HEK293 (cell line): ENCODE measurements around the gene RNF212.

Source experiments
- CTCF ChIA-PET: fragments of 350-600 bp; formaldehyde crosslinking; extraction: SDS; loops from one replicate; lab custom pipeline; 2021; ENCODE audit warnings: antibody characterized with exemption; lab: Yijun Ruan, JAX
- POLR2A ChIA-PET: fragments of 300-600 bp; formaldehyde crosslinking; extraction: SDS; loops from one replicate; lab custom pipeline; 2020; ENCODE audit warnings: antibody characterized with exemption, inconsistent platforms; lab: Yijun Ruan, JAX
- H3K27ac ChIP-seq: fragments of 200-500 bp; sonication (Bioruptor generic); 2 replicates; pipeline ENCODE4 v1.5.1; 2014; ENCODE audit warnings: low read depth, low read length, control low read depth, inconsistent platforms; ENCODE audit errors: extremely low read depth
- H3K36me3 ChIP-seq, 2 experiments: fragments of 200-500 bp in 1 of 2; sonication (Bioruptor generic) in 1 of 2; 1 replicate in 1 of 2; 2 replicates in 1 of 2; pipeline ENCODE4 v1.5.1; 2014 to 2017; ENCODE audit warnings: inconsistent platforms in 2 of 2, low read length in 2 of 2; ENCODE audit not compliant: control insufficient read depth in 2 of 2, insufficient read depth in 1 of 2
- H3K4me1 ChIP-seq: fragments of 200-500 bp; sonication (Bioruptor generic); 2 replicates; pipeline ENCODE4 v1.5.1; 2014; ENCODE audit warnings: mild to moderate bottlenecking, low read length, inconsistent platforms; ENCODE audit not compliant: control insufficient read depth, insufficient read depth
- H3K4me3 ChIP-seq: 2 replicates; pipeline ENCODE4 v1.5.1; 2011; ENCODE audit warnings: low read depth, mild to moderate bottlenecking, control low read depth, low read length, moderate library complexity
- H3K9me3 ChIP-seq: fragments of 200-500 bp; sonication (Bioruptor generic); 2 replicates; pipeline ENCODE4 v1.5.1; 2014; ENCODE audit warnings: low read depth, low read length, inconsistent platforms; ENCODE audit not compliant: control insufficient read depth, insufficient read depth
- HOXA7 ChIP-seq: sonication (generic); formaldehyde crosslinking; IDR thresholded peaks from 2 replicates; pipeline ENCODE4 v1.8.1; 2022; ENCODE audit warnings: missing genetic modification reagents, borderline replicate concordance
- IKZF3 ChIP-seq: fragments of 450-650 bp; IDR thresholded peaks from 2 replicates; pipeline ENCODE4 v1.5.0; 2018; ENCODE audit warnings: missing biosample characterization, mild to moderate bottlenecking, missing genetic modification characterization, moderate library complexity
- KLF1 ChIP-seq: fragments of 450-650 bp; formaldehyde crosslinking; IDR thresholded peaks from 2 replicates; pipeline ENCODE4 v1.5.1; 2016; ENCODE audit warnings: missing biosample characterization, missing genetic modification characterization
- RBAK ChIP-seq: fragments of 450-650 bp; formaldehyde crosslinking; IDR thresholded peaks from 2 replicates; pipeline ENCODE4 v1.5.1; 2016; ENCODE audit warnings: missing biosample characterization, missing genetic modification characterization
- SP2 ChIP-seq: fragments of 450-650 bp; formaldehyde crosslinking; IDR thresholded peaks from 2 replicates; pipeline ENCODE4 v1.5.1; 2016; ENCODE audit warnings: missing biosample characterization, missing genetic modification characterization
- SP7 ChIP-seq: fragments of 450-650 bp; formaldehyde crosslinking; IDR thresholded peaks from 2 replicates; pipeline ENCODE4 v1.5.1; 2016; ENCODE audit warnings: missing biosample characterization, missing genetic modification characterization
- ZFP41 ChIP-seq: fragments of 450-650 bp; formaldehyde crosslinking; IDR thresholded peaks from 2 replicates; pipeline ENCODE4 v1.5.1; 2016; ENCODE audit warnings: missing biosample characterization, missing genetic modification characterization, borderline replicate concordance
- ZNF169 ChIP-seq: fragments of 450-650 bp; formaldehyde crosslinking; IDR thresholded peaks from 2 replicates; pipeline ENCODE4 v1.5.1; 2016; ENCODE audit warnings: missing biosample characterization, missing genetic modification characterization
- ZNF174 ChIP-seq: fragments of 450-650 bp; formaldehyde crosslinking; IDR thresholded peaks from 2 replicates; pipeline ENCODE4 v1.5.0; 2017; ENCODE audit warnings: missing biosample characterization, mild to moderate bottlenecking, missing genetic modification characterization
- ZNF184 ChIP-seq: fragments of 450-650 bp; IDR thresholded peaks from 2 replicates; pipeline ENCODE4 v1.5.1; 2018; ENCODE audit warnings: missing biosample characterization, mild to moderate bottlenecking, missing genetic modification characterization
- ZNF248 ChIP-seq: fragments of 450-650 bp; formaldehyde crosslinking; IDR thresholded peaks from 2 replicates; pipeline ENCODE4 v1.5.1; 2017; ENCODE audit warnings: missing biosample characterization, missing genetic modification characterization
- ZNF292 ChIP-seq: fragments of 450-650 bp; formaldehyde crosslinking; IDR thresholded peaks from 2 replicates; pipeline ENCODE4 v1.5.1; 2016; ENCODE audit warnings: low read depth, missing biosample characterization, missing genetic modification characterization, borderline replicate concordance
- ZNF311 ChIP-seq: fragments of 450-650 bp; formaldehyde crosslinking; IDR thresholded peaks from 2 replicates; pipeline ENCODE4 v1.5.1; 2017; ENCODE audit warnings: missing biosample characterization, missing genetic modification characterization, borderline replicate concordance
- ZNF426 ChIP-seq: fragments of 450-650 bp; formaldehyde crosslinking; IDR thresholded peaks from 2 replicates; pipeline ENCODE4 v1.5.1; 2017; ENCODE audit warnings: missing biosample characterization, missing genetic modification characterization, mild to moderate bottlenecking, inconsistent platforms, moderate library complexity
- ZNF514 ChIP-seq: fragments of 450-650 bp; formaldehyde crosslinking; IDR thresholded peaks from 2 replicates; pipeline ENCODE4 v1.5.1; 2016; ENCODE audit warnings: missing biosample characterization, missing genetic modification characterization
- ZNF544 ChIP-seq: fragments of 450-650 bp; formaldehyde crosslinking; IDR thresholded peaks from 2 replicates; pipeline ENCODE4 v1.5.0; 2017; ENCODE audit warnings: missing biosample characterization, missing genetic modification characterization
- ZNF548 ChIP-seq: fragments of 450-650 bp; formaldehyde crosslinking; IDR thresholded peaks from 2 replicates; pipeline ENCODE4 v1.5.1; 2016; ENCODE audit warnings: missing biosample characterization, missing genetic modification characterization
- ZNF610 ChIP-seq: fragments of 450-650 bp; formaldehyde crosslinking; IDR thresholded peaks from 2 replicates; pipeline ENCODE4 v1.5.1; 2016; ENCODE audit warnings: missing biosample characterization, missing genetic modification characterization, borderline replicate concordance
- ZNF626 ChIP-seq: fragments of 450-650 bp; sonication (Bioruptor Pico); formaldehyde crosslinking; IDR thresholded peaks from 2 replicates; pipeline ENCODE4 v1.5.1; 2018; ENCODE audit warnings: missing biosample characterization, missing genetic modification characterization, inconsistent platforms
- ZNF660 ChIP-seq: fragments of 450-650 bp; IDR thresholded peaks from 2 replicates; pipeline ENCODE4 v1.5.1; 2018; ENCODE audit warnings: missing biosample characterization, mild to moderate bottlenecking, missing genetic modification characterization
- ZNF664 ChIP-seq: fragments of 450-650 bp; formaldehyde crosslinking; IDR thresholded peaks from 2 replicates; pipeline ENCODE4 v1.5.1; 2016; ENCODE audit warnings: missing biosample characterization, missing genetic modification characterization
- ZNF670 ChIP-seq: fragments of 450-650 bp; formaldehyde crosslinking; IDR thresholded peaks from 2 replicates; pipeline ENCODE4 v1.5.1; 2016; ENCODE audit warnings: missing biosample characterization, missing genetic modification characterization, low read depth
- TF ChIP-seq, protein P1 (sequence below): fragments of 450-650 bp; formaldehyde crosslinking; IDR thresholded peaks from 2 replicates; pipeline ENCODE4 v1.5.1; 2017; ENCODE audit warnings: missing biosample characterization, missing genetic modification characterization
- TF ChIP-seq, protein P2 (sequence below): fragments of 450-650 bp; formaldehyde crosslinking; IDR thresholded peaks from 2 replicates; pipeline ENCODE4 v1.5.1; 2016; ENCODE audit warnings: missing biosample characterization, missing genetic modification characterization
- TF ChIP-seq, protein P3 (sequence below): fragments of 450-650 bp; formaldehyde crosslinking; IDR thresholded peaks from 2 replicates; pipeline ENCODE4 v1.5.1; 2016; ENCODE audit warnings: missing biosample characterization, missing genetic modification characterization
- TF ChIP-seq, protein P4 (sequence below): fragments of 450-650 bp; formaldehyde crosslinking; IDR thresholded peaks from 2 replicates; pipeline ENCODE4; 2016; ENCODE audit warnings: missing biosample characterization, missing genetic modification characterization
- TF ChIP-seq, protein P5 (sequence below): fragments of 450-650 bp; IDR thresholded peaks from 2 replicates; pipeline ENCODE4 v1.5.1; 2018; ENCODE audit warnings: missing biosample characterization, missing genetic modification characterization

The RNF212 gene, protein sequence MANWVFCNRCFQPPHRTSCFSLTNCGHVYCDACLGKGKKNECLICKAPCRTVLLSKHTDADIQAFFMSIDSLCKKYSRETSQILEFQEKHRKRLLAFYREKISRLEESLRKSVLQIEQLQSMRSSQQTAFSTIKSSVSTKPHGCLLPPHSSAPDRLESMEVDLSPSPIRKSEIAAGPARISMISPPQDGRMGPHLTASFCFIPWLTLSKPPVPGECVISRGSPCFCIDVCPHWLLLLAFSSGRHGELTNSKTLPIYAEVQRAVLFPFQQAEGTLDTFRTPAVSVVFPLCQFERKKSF

DNA sequence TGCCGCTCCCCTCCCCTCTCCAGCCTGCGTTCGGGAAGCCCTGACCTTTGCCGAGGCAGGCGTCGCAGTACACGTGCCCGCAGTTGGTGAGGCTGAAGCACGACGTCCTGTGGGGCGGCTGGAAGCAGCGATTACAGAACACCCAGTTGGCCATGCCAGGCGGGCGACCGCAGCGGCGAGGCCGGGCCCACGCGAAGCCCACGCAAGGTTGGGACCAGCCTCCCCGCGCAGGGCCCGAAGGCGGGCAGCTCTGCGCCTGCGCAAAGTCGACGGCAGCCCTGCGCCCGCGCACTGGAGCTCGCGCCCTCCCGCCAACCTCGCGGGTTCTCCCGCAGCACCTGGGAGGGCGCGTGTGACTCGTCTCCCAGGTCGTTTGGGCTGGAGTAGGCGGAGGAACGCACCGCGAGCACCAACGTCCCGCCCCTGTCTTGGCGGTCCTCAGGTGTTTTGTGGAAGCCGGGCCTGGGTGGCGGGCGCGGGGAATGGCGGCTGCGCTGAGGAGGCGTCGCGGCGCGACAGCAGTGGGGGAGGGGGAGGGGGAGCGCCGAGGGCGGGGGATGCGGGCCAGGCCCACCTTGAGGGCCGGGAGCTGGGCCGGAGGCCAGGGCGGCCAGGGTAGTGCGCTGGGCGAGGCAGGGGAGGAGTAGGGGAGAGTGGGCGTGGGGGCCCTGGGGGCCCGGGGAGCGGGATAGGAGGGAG, at the start of gene RNF212:
Gene RNF212 (minus strand): TSS at position 254 of the 699 bp plus-strand sequence. CDS start 100 bp downstream, at position 154.
- H3K4me1 ChIP-seq, result no peaks in the 10 kb centered on the region
- ChIA-PET CTCF (interaction anchor here (1.9 kb wide), 1 partner anchor 17 kb away, joined by 9 read pairs; no protein-coding TSS in a partner anchor), POLR2A (no interaction called here)
- H3K4me3 ChIP-seq, result no peak within 1 kb of the TSS
- TF ChIP-seq HOXA7 (CRISPR knock-in tag) (no peak), ZNF626 (tag by site-specific recombination) (no peak), ZNF292 (tag by site-specific recombination) (no peak), ZNF311 (tag by site-specific recombination) (no peak), ZNF670 (tag by site-specific recombination) (no peak), ZNF184 (tag by site-specific recombination) (no peak), ZNF664 (tag by site-specific recombination) (no peak), ZFP41 (tag by site-specific recombination) (no peak)
- TF ChIP-seq, protein P1, sequence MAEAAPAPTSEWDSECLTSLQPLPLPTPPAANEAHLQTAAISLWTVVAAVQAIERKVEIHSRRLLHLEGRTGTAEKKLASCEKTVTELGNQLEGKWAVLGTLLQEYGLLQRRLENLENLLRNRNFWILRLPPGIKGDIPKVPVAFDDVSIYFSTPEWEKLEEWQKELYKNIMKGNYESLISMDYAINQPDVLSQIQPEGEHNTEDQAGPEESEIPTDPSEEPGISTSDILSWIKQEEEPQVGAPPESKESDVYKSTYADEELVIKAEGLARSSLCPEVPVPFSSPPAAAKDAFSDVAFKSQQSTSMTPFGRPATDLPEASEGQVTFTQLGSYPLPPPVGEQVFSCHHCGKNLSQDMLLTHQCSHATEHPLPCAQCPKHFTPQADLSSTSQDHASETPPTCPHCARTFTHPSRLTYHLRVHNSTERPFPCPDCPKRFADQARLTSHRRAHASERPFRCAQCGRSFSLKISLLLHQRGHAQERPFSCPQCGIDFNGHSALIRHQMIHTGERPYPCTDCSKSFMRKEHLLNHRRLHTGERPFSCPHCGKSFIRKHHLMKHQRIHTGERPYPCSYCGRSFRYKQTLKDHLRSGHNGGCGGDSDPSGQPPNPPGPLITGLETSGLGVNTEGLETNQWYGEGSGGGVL (tag by site-specific recombination), result no peak
- H3K27ac ChIP-seq, result no peak within 1 kb of the TSS
- no peaks in the 10 kb centered on the region for H3K9me3 ChIP-seq
- H3K36me3 ChIP-seq, result no peaks in the 10 kb centered on the region

DNA sequence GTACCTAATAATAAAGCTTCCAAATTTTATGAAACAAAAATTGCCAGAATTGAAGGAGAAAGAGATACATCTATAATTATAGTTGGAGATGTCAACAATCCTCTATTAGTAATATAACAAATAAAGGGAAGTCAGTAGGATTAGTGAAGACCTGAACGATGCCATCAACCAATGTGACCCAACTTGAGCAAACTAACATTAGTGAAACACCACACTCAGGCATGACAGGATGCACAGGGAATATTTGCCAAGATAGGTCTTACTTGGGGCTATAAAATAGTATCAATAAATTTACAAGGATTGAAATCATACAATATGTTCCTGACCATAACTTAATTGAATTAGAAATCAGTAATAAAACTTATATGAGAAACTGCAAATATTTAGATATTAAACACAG, 47.0 kb upstream of the RNF212 start:
- no peak overlapping the region for H3K27ac ChIP-seq
- no peaks in the 10 kb centered on the region for H3K4me1 ChIP-seq
- no peak overlapping the region for H3K4me3 ChIP-seq
- H3K36me3 ChIP-seq, result no peaks in the 10 kb centered on the region
- TF ChIP-seq SP7 (tag by site-specific recombination) (no peak), ZNF174 (tag by site-specific recombination) (no peak), RBAK (tag by site-specific recombination) (no peak), ZNF169 (no peak), ZNF660 (tag by site-specific recombination) (no peak), ZNF544 (tag by site-specific recombination) (no peak), IKZF3 (tag by site-specific recombination) (no peak), ZNF426 (tag by site-specific recombination) (no peak), ZNF610 (tag by site-specific recombination) (no peak), SP2 (tag by site-specific recombination) (no peak), KLF1 (tag by site-specific recombination) (no peak), ZNF548 (tag by site-specific recombination) (no peak), ZNF514 (tag by site-specific recombination) (no peak), ZNF248 (tag by site-specific recombination) (no peak)
- TF ChIP-seq, protein P2, sequence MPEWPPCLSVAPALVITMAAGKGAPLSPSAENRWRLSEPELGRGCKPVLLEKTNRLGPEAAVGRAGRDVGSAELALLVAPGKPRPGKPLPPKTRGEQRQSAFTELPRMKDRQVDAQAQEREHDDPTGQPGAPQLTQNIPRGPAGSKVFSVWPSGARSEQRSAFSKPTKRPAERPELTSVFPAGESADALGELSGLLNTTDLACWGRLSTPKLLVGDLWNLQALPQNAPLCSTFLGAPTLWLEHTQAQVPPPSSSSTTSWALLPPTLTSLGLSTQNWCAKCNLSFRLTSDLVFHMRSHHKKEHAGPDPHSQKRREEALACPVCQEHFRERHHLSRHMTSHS (tag by site-specific recombination), result no peak
- TF ChIP-seq, protein P3, sequence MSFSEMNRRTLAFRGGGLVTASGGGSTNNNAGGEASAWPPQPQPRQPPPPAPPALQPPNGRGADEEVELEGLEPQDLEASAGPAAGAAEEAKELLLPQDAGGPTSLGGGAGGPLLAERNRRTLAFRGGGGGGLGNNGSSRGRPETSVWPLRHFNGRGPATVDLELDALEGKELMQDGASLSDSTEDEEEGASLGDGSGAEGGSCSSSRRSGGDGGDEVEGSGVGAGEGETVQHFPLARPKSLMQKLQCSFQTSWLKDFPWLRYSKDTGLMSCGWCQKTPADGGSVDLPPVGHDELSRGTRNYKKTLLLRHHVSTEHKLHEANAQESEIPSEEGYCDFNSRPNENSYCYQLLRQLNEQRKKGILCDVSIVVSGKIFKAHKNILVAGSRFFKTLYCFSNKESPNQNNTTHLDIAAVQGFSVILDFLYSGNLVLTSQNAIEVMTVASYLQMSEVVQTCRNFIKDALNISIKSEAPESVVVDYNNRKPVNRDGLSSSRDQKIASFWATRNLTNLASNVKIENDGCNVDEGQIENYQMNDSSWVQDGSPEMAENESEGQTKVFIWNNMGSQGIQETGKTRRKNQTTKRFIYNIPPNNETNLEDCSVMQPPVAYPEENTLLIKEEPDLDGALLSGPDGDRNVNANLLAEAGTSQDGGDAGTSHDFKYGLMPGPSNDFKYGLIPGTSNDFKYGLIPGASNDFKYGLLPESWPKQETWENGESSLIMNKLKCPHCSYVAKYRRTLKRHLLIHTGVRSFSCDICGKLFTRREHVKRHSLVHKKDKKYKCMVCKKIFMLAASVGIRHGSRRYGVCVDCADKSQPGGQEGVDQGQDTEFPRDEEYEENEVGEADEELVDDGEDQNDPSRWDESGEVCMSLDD, result no peak
- TF ChIP-seq, protein P4, sequence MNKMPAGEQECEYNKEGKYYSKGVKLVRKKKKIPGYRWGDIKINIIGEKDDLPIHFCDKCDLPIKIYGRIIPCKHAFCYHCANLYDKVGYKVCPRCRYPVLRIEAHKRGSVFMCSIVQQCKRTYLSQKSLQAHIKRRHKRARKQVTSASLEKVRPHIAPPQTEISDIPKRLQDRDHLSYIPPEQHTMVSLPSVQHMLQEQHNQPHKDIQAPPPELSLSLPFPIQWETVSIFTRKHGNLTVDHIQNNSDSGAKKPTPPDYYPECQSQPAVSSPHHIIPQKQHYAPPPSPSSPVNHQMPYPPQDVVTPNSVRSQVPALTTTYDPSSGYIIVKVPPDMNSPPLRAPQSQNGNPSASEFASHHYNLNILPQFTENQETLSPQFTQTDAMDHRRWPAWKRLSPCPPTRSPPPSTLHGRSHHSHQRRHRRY (tag by site-specific recombination), result no peak
- TF ChIP-seq, protein P5, sequence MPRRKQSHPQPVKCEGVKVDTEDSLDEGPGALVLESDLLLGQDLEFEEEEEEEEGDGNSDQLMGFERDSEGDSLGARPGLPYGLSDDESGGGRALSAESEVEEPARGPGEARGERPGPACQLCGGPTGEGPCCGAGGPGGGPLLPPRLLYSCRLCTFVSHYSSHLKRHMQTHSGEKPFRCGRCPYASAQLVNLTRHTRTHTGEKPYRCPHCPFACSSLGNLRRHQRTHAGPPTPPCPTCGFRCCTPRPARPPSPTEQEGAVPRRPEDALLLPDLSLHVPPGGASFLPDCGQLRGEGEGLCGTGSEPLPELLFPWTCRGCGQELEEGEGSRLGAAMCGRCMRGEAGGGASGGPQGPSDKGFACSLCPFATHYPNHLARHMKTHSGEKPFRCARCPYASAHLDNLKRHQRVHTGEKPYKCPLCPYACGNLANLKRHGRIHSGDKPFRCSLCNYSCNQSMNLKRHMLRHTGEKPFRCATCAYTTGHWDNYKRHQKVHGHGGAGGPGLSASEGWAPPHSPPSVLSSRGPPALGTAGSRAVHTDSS (tag by site-specific recombination), result no peak
- POLR2A ChIA-PET, result no interaction called here
- H3K9me3 ChIP-seq, result no peaks in the 10 kb centered on the region
- CTCF ChIA-PET, result no interaction called here
